Limb (tissue), 2 donors: Measurements from ENCODE around the gene CD3G.
"Not testable (repeated sequence)": the region's sequence is repeated elsewhere in the genome, so short reads cannot be mapped to it uniquely, and the experiment has no call there.

Experiments used
- DNase-seq, 2 donors: peaks; one replicate each; pipeline ENCODE4 v3.0.0-alpha.2; 2016; ENCODE audit errors: extremely low spot score in 2 of 2

Gene CD3G

DNA sequence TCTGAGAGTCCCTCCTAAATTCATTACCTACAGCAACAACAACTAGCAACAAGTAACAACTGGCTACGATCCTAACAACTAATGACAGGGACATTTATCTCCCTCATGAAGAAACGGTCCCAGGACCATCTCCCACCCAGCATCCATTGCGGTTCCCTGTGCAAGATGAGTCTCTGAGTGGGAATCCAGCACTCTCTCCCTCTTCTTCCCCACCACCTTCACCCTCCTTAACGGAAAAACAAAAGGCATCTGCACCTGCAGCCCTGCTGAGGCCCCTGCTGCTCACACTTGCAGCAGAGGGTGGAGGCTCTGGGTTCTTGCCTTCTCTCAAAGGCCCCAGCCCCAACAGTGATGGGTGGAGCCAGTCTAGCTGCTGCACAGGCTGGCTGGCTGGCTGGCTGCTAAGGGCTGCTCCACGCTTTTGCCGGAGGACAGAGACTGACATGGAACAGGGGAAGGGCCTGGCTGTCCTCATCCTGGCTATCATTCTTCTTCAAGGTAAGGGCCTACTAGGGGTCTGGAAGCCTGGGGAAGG, at the start of gene CD3G:
TSS of gene CD3G (plus strand) at position 364 of the 535 bp plus-strand sequence. CDS start at position 444, 80 bp downstream.
- no peak for DNase-seq

DNA sequence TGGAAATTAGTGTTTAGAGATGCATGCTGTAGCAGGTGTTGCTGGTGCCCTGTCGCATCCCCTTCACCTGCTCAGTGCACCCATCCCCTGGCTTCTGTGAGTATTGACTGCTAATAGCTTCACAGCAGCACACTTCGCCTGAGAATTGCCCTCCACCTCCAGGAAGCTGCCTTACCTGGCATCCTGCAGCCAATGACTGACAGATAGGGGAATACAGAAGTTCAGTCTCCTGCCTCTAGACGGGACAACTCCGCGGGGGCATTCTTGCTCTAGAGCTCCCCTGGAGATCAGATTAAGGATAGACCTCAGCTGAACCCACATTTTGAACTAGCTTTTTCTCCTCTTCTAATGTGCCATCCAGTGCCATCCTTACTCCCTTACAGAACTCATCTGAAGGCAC, 48.9 kb upstream of the CD3G start:
- no peak for DNase-seq

DNA sequence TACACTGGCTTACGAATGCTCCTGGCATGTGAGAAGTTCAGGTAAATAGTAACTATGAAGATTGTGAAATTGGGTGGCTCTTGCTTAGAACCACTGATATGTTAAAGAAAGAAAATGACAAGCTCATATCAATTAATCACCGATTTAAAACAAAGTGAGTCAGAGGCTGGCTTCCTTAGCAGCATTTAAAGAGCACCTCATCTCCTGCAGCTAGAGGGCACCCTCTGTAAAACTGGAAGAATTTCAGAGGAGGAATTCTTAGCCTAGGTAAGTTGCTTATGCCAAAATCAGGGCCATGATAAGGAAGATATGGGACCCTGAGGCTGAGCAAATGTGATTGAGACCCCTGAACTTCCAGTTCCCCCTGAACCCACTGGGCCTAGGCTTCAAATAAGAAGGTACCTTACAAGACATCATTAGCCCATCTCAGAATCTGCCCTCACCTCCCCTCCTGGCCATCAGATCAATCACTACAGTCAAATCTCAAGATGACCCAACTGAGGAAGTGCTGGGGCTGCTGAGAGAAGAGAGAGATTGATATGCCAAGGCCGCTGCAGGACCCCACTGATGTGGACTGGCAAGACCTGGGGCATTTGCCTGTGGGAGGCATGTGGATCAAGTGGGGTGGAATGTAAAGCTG, 48.2 kb upstream of the CD3G start:
- DNase-seq = no peak

DNA sequence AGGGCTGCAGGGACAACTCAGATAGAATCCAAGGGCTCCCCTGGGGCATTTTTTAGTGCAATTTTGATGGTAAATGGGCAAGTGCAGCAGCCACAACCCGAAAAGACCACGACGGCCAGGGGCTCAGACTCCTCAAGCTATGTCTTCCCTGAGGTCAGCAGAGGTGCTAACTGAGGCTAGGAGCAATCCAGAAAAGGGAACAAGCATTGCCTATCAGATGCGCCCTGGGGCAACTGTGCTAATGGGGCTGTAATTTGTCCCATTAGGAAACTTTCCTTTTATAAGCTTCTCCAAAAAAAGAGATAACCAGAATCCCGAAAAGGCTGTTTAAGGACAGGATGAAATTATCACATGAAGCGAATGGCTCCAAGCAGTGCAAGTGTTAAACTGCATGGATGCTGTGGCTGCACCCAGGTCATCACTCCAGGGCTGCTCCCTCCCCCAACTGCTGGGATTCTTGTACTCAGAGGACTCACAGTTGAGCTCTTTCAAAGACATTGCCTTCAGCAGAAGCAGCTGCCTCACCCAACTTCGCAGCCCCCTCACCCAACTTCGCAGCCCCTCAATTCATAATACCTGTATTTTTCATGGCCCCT, 42.4 kb upstream of the CD3G start:
- DNase-seq = no peak

DNA sequence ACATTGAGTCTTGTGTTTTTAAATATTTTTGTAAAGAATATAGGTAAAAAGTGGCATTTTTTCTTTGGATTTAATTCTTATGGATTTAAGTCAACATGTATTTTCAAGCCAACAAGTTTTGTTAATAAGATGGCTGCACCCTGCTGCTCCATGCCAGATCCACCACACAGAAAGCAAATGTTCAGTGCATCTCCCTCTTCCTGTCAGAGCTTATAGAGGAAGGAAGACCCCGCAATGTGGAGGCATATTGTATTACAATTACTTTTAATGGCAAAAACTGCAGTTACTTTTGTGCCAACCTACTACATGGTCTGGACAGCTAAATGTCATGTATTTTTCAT, 39.9 kb upstream of the CD3G start:
- DNase-seq = no peak

DNA sequence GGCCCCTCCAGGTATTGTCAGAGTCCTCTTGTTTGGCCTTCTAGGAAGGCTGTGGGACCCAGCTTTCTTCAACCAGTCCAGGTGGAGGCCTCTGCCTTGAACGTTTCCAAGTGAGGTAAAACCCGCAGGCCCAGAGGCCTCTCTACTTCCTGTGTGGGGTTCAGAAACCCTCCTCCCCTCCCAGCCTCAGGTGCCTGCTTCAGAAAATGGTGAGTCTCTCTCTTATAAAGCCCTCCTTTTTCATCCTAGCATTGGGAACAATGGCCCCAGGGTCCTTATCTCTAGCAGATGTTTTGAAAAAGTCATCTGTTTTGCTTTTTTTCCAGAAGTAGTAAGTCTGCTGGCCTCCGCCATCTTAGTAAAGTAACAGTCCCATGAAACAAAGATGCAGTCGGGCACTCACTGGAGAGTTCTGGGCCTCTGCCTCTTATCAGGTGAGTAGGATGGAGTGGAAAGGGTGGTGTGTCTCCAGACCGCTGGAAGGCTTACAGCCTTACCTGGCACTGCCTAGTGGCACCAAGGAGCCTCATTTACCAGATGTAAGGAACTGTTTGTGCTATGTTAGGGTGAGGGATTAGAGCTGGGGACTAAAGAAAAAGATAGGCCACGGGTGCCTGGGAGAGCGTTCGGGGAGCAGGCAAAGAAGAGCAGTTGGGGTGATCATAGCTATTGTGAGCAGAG, 39.4 kb upstream of the CD3G start, which contains the start of gene CD3E:
TSS of gene CD3E (plus strand) at position 163 of the 681 bp plus-strand sequence. CDS start at position 386, 223 bp downstream.
- DNase-seq = no peak

DNA sequence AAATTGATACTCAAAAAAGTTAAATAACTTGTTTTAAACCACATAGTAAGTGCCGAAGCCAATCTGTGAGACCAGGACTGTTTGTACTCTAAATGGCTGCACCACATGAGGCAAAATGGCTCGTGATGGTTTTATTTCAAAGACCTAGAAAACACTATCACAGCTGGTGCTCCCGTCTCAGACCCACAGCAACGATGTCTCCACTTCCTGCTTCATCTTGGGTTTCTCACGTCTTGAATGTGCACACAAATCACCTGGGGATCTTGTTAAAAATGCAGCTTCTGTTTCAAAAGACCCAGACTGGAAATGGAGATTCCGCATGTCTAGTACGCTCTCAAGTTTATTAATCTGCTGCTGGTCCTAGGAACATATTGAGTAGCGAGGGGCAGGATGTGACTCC, 38.4 kb upstream of the CD3G start:
- no peak for DNase-seq

DNA sequence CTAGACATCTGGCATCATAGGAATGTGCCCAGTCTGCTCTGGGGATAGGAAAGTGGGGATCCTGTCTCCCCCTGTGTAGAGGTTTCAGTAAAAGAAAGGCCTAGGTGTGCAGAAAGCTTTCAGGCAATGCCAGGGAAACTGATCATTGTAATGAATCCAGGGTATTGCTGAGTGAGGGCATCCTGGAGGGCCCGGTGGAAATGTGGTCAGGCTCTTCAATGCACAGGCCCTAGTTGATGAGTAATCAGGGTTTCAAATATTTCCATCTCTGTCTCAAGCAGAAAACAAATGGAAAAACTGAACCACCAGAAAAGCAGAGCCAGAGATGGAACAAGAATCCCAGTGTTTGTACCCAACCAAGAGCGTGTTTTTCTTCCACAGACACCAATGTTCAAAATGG, 37.6 kb upstream of the CD3G start:
- DNase-seq = no peak

DNA sequence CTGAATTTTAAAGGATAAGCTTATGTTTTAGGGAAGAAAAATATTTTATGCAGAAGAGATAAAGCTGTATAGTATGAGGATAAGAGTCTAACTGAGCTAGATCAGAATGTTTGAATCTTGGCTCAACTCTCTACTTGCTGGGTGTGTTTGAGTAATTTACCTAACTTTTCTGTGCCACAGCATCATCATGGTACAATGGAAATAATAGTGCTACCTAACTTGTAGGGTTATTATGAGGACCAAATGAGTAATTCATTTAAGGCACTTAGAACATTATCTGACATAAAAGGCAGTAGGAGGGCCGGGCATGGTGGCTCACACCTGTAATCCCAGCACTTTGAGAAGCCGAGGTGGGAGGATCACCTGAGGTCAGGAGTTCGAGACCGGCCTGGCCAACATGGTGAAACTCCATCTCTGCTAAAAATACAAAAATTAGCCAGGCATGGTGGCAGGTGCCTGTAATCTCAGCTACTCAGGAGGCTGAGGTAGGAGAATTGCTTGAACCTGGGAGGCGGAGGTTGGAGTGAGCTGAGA, 35.1 kb upstream of the CD3G start:
- not testable (repeated sequence) for DNase-seq

DNA sequence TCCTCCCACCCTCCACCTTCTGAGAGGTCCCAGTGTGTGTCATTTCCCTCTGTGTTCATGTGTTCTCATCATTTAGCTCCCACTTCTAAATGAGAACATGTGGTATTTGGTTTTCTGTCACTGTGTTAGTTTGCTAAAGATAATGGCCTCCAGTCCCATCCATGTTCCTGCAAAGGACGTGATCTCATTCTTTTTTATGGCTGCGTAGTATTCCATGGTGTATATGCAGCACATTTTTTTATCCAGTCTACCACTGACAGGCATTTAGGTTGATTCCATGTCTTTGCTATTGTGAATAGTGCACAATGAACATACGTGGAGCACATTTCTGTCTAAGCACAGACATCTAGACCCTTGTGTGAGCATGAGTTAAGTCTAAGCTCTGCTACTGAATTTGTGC, 33.9 kb upstream of the CD3G start:
- no peak for DNase-seq

DNA sequence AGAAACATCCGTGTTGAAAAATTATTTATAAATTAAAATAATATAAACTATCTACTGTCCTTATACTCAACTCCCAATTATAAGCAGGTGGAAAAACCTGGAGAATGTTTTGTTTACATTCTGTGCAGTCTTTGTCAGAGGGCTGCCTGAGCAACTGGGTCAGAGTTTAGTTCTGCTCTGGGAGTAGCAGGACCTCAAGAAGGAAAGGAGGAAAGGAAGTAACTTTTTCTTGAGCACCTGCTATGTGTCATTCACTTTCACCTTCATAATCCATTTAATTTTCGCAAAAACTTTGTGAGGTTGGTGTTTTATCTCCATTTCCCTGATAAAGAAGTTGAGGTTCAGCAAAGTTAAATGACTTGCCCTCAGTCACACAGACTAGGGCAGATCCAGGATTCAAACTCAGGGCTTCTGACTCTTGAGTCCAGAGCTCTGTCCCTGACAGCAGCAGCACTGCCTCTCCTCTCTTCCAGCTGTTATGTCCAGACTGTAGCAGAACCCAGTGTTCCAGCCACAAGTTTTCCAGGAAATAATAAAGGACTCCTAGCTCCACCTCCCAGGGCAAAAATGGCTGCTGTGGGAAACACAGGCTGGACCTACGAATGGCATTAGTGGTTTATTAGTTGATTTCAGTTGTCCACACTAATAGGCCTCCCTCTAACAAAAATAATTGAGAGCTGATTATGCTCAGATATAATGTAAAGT, 33.2 kb upstream of the CD3G start:
- DNase-seq = no peak

DNA sequence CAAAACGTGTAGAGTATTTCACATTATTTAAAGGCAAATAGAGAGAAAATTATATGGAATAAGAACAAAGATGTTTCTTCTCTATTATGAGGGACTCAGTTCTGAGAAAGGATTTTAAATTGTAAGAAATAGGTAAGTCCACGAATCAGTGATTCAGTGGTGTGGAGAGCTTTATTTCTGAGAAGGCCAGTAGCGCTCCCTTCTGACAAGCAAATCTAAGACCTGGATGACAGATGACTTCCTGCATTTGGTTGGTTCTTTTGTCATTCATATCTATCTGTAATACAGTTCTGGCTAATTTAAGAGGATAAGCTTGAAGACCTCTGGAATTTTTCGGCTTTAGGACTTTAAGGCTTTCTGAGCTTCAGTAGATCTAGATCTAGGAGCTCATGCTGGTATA, 32.6 kb upstream of the CD3G start:
- no peak for DNase-seq

DNA sequence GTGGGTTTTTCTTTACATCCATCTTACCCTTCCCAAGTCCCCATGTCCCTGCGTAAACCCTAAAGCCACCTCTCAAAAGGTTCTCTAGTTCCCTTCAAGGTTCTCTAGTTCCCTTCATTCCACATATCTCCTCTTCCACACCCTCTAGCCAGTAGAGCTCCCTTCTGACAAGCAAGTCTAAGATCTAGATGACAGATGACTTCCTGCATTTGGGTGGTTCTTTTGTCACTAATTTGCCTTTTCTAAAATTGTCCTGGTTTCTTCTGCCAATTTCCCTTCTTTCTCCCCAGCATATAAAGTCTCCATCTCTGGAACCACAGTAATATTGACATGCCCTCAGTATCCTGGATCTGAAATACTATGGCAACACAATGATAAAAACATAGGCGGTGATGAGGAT, 31.8 kb upstream of the CD3G start:
- DNase-seq = no peak

DNA sequence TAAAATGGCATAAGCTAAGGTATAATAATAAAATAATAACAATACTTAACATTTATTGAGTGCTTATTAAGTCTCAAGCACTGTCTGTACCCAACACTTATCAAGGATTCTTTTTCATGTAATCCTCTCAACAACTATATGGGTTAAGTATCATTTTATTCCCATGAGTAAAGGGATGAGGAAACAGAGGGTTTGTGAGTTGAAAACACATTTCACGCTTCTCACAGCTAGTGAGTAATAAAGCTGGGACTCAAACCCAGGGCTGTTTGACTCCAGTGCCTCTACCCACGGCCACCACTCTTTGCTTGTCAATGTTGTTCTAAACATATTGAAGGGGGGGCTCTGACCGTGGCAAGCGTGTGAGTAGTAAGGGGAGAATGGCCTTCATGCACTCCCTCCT, 30.9 kb upstream of the CD3G start:
- DNase-seq = no peak

DNA sequence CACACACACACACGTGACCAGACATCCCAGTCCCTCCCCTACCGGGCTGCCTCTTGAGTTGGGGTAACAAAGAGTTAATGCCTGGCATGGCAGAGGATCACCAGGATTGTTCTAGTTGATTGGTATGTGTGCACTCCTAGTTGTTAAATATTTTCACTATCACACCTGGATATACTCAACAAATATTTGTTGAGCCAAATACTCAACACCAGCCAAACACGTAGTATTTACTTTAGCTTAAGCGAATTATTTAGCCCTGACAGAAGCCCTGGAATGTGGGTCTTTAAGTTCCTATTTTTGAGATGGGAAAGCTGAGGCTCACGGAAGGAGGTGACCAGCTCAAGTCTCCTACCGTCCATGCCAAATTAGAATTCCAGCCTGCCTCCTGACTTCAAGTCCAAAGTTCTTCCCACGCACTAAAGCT, 29.1 kb upstream of the CD3G start:
- DNase-seq = no peak

DNA sequence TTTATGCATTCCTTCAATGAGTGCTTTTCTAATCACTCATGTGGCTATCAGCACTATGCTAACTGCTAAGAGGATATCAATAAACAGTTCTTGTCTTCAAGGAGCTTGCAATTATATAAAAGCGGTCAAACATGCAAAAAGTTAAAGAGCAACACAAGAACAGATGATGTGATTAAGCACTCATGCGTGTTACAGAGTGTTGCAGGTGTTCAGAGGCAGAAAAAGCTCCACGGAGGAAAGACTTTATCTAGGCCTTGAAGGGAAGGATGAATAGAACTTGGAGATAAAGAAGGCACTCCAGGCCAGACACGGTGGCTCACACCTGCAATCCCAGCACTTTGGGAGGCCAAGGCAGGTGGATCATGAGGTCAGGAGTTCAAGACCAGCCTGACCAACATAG, 26.0 kb upstream of the CD3G start:
- DNase-seq = no peak

DNA sequence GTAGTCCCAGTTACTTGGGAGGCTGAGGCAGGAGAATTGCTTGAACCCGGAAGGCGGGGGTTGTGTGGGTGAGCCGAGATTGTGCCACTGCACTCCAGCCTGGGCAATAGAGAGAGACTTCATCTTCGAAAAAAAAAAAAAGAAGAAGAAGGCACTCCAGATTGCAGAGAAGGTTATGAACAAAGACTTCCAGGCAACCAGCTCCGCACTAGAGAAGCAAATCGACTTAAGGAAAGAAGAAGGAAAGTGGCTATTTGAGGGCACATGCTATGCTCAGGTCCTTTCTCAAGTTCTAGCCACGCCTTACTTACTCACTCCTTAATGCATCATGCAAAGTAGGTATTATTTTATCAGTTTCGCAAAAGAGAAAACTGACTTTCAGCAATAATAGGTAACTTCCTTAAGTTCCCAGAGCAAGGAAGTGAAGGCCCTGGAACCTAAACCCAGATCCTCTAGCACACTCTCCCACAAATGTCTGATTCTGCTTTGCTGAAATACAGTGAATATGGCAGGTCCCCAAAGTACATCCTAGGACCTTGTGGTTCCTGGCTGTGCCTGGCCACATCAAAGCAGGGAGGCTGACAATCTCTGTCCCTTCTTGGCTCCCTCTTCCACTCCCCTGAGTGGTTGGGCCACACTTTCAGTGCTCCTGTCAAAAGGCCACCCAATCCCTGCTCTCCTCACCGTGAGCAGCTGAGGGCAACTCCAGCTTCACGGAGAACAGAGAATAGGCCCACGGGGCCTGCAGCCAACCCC, 25.4 kb upstream of the CD3G start:
- DNase-seq = no peak

DNA sequence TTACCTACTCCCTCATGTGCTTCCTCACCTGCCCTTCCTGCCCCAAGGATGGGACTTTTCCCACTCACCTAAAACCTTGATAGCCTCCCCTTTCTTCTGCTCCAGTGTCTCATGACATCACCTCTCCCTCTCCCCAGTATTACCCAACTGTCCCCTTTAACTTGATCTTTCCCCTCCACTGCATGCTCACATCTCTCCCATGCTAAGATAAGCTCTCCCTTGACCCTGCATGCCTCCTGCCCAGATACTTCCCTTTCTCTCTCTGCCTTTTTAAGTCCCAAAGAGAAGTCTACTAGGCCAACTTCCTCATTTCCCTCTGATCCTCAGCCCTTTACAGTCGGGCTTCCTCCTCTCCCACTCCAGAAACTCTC, 24.8 kb upstream of the CD3G start:
- DNase-seq = no peak

DNA sequence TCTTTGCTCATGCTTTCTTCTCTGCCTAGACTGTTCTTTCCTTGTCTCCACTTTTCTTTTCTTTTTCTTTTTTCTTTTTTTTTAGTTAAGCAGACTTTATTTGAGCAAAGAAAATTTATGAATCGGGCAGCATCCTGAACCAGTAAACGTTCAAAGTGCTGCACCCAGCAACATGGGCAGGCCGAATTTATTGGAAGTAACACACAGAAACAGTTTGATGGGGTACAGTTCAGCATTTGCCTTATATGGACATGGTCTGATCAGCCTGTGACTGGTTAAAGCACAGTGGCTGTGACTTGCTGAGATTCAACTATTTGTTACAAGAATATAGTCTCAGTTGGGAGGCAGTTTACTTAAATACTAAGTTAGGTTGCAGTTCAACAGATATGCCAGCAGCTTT, 23.6 kb upstream of the CD3G start:
- no peak for DNase-seq

DNA sequence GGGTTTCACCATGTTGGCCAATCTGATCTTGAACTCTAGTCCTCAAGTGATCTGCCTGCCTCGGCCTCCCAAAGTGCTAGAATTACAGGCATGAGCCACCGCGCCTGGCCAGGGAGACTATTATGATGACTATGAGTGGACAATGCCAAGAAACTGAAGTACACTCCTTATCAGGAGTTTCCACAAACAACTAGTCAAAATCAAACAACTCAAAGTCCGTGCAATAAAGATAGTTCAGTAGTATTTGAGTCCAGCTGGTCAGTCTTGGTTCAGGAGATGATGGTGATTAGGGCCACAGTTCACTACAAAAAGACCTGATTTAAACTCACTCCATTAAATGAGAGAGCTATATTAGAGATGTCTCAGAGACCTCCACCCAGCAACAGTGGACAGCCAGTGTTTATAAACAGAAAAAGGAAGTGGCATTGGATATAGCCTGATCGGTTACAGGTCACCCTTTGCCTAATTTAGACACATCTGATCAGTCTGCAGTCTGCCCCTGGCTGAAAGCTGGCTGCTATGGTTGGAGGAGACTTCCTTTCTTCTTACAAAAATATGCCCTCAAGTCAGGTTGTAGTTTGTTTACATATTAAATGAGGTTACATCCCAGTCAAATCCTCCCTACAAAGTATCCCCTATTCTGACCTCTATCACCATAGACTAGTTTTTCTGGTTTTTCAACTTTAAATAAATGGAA, 22.6 kb upstream of the CD3G start:
- DNase-seq = no peak

DNA sequence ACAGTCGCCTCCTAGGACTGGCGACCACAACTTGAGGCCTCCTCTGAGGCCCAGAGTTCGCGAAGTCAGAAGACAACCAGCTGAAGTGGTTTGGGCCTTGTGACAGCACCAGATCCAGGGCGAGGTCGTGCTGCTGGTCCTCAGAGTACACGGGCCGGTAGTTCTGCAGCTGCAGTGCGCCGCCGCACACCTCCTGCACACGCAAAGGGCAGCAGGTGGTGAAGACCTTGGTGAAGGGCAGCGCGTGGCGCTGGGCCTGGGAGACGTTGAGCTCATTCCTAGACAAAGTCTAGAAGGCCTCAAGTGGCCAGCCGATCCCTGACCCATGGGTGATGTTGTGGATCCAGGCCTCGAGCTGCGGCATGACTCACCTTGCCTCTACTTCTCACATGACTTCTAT, 21.4 kb upstream of the CD3G start:
- no peak for DNase-seq
